NCI-H1048 (cell line): ENCODE data around the gene CACNA2D3.

Experiments
- DNase-seq: peaks from one replicate; lab custom pipeline; 2025; lab: John Stamatoyannopoulos, UW

Gene CACNA2D3

GRCh38 chr3:54530944-54531343 is 408.6 kb downstream of the CACNA2D3 start:
- DNase-seq: no peak

GRCh38 chr3:54531741-54532140 is 409.4 kb downstream of the CACNA2D3 start:
- no peak for DNase-seq

GRCh38 chr3:54533856-54534255 is 411.5 kb downstream of the CACNA2D3 start:
- no peak for DNase-seq

DNA sequence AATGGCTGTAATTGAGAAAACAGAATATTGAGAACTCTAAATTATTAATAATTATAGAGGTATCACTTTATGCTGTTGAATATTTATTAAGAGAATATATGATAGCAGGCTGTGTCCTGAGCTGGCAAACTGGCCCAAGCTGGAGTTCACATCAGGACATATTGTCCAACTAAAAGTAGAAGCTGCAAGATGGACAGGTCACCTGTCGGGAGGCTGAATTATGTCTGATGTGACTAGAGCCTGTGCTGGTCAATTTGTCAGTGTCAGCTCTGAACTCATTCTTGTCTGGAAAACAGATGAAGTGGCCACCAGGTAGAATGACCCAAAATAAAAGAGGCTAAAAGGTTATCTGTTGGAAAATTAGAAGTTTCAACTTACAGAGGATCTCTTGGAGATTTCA is 413.3 kb downstream of the CACNA2D3 start:
- DNase-seq: no peak

DNA sequence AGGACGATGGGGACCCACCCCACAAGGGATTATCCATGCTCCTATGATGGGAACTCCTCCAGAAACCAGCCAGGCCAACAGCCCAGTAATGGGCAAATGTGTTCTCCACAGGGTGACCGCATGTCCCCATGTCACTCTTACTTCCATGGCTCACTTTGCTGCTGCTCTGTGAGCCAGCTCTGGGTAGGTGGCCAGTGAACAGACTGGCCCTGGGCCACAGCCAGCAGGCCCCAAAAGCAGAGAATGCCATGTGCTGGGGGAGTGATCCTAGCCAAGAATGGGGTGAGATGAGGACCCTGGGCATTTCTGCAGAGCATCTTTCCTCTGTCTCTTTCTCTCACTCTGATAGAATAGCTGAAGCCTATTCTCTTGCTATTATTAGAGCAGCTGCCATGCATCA is 414.1 kb downstream of the CACNA2D3 start:
- no peak for DNase-seq

- DNase-seq: no peak
These were observed 415.2 kb downstream of the CACNA2D3 start for GRCh38 chr3:54537506-54537905.

- DNase-seq: no peak
These were observed 416.0 kb downstream of the CACNA2D3 start for GRCh38 chr3:54538346-54538745.

DNA sequence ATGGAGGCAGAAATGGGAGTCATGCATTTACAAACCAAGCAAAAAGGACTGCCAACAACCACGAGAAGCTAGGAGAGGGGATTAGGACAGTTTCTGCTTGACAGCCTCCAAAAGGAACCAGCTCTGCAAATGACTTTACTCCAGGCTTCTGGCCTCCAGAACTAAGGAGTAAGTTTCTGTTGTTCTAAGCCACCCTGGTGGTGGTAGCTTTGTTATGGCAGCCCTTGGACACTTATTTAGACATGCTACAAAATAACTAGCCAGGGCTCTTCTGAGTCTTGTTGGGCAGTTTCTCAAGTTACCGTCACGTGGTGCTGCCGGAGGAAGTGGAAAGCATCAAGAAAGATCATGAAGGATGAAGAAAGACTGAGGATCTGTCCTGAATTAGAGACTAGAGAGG is 419.0 kb downstream of the CACNA2D3 start:
- DNase-seq: no peak

DNA sequence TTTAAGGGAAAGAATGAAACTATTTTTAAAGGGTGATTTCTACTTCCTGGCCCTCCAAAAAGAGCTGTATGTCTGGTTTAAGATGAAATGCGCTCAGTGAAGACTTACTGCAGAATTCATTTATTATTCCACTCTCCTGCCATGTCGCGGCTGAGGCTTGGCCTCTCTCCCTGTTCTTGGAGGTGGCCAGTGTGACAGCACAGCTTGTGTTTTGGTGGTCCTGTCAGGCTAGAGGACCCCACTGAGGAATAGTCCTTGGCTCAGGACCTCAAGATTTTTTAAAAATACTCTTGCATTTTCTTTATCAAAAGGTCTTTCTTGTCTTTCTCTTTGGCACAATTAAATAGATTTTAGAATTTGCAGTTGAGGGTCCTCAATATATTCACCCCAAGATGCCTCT is 421.1 kb downstream of the CACNA2D3 start:
- DNase-seq: no peak

- no peak for DNase-seq
These were observed 424.7 kb downstream of the CACNA2D3 start for GRCh38 chr3:54547051-54547450.

- no peak for DNase-seq
These were observed 425.5 kb downstream of the CACNA2D3 start for GRCh38 chr3:54547846-54548245.

DNA sequence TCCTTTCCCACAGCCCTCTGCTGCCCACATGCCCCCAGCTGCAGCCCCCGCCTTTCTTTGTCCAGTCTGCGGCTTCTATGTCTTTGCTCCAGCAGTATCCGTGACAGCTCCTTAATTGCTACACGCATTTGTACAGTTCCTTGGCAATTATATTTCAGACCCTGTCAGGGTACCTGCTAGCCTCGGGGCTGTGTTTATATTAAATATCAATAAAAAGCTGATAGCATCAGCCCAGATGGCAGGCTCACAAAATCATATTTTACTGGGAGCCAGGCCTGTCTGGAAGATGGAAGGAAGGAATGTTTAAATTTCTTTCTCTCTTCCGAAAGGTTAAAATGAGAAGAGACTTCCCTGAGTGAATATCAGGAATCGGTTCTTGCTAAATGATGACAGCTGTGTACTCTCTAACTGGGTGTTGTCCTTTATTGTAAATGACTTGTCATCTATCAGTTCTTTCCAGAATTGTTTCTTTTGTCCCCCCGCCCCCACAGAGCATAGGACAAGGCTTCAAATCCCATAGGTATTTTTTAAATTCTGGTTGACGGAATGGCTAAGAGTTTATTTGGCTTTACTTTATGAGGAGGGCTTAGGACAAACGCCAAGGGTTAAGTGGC is 427.4 kb downstream of the CACNA2D3 start:
- no peak for DNase-seq

GRCh38 chr3:54550221-54550977 is 428.0 kb downstream of the CACNA2D3 start:
- DNase-seq: no peak

- no peak for DNase-seq
These were observed 434.3 kb downstream of the CACNA2D3 start for GRCh38 chr3:54556630-54557029.

- DNase-seq: peak; percentile 89
These were observed 435.4 kb downstream of the CACNA2D3 start for GRCh38 chr3:54557538-54558428.

GRCh38 chr3:54563501-54564200 is 441.3 kb downstream of the CACNA2D3 start:
- DNase-seq: no peak

DNA sequence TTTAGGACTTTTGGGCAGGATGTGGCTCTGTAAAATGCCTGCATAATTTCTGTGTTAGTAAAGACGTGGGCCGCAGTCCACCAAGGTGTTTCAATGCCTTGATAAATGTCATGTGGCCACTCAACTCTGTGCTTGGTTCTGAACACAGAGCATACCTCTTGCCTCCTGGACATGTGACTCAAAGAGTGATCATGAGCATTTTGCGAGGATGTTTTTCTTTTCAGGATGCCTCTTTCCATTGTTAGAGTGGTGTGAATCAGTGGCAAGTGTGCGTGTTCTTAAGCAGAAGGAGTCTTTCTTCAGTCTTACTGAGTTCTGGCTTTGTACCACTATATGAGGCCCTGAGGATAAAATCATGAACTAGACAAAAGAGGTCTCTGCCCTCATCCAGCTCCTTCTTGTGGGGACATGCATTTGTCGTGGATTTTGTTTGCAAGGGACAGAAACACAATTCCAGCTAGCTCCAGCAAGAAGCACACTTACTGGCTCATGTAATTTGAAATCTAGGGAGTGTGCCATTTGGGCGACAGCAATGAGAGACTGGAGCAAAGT is 442.1 kb downstream of the CACNA2D3 start:
- DNase-seq: no peak

GRCh38 chr3:54565956-54566355 is 443.6 kb downstream of the CACNA2D3 start:
- DNase-seq: no peak

DNA sequence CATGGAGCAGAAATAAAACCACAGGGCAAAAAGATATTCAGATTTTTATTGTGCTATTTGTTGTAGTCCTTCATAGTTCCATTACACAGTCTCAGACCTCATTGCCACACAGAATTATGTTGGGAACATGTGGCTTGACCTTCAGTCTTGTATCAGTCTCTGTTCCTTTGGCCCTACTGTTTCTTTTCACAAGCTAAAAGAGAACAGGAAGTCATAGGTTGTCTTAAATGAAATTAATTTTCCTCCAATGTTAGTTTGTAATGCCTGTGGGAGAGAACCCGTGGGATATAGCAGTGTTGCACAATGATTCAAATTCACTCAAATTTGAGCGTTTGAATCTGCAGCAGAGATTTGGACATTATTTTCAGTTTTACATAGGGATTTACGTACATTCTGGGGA is 445.6 kb downstream of the CACNA2D3 start:
- no peak for DNase-seq

- no peak for DNase-seq
These were observed 447.7 kb downstream of the CACNA2D3 start for GRCh38 chr3:54570008-54570407.

- DNase-seq: no peak
These were observed 450.0 kb downstream of the CACNA2D3 start for GRCh38 chr3:54572197-54572895.
